Measurements from ENCODE around the gene EHD4.

EHD4 gene

GRCh38 chr15:41918506-41919126 is 53.7 kb downstream of the EHD4 start:
- Histone ChIP-seq H3K4me2 (ENCODE audit: low read length) (no peak overlapping the region), H3K36me3 (ENCODE audit: control insufficient read depth, insufficient read depth, low read length) (no peaks in the 10 kb centered on the region), H3K27ac (no peak overlapping the region), H3K4me3 (ENCODE audit: low read depth, low read length) (no peak overlapping the region), H3K9ac (no peak overlapping the region), H3K27me3 (ENCODE audit: control insufficient read depth, insufficient read depth, low read length) (no peaks in the 10 kb centered on the region), H2AFZ (no peak overlapping the region), H3K79me2 (no peaks in the 10 kb centered on the region), H3K9me3 (ENCODE audit: control insufficient read depth, low read length) (no peaks in the 10 kb centered on the region), H3K4me1 (peaks cover 4% of the 10 kb centered on the region)
- TF ChIP-seq, protein P1, sequence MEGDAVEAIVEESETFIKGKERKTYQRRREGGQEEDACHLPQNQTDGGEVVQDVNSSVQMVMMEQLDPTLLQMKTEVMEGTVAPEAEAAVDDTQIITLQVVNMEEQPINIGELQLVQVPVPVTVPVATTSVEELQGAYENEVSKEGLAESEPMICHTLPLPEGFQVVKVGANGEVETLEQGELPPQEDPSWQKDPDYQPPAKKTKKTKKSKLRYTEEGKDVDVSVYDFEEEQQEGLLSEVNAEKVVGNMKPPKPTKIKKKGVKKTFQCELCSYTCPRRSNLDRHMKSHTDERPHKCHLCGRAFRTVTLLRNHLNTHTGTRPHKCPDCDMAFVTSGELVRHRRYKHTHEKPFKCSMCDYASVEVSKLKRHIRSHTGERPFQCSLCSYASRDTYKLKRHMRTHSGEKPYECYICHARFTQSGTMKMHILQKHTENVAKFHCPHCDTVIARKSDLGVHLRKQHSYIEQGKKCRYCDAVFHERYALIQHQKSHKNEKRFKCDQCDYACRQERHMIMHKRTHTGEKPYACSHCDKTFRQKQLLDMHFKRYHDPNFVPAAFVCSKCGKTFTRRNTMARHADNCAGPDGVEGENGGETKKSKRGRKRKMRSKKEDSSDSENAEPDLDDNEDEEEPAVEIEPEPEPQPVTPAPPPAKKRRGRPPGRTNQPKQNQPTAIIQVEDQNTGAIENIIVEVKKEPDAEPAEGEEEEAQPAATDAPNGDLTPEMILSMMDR (IDR thresholded peaks at IDR 0.05): no peak

- Histone ChIP-seq H2AFZ (no peak overlapping the region), H3K4me1 (peaks cover 4% of the 10 kb centered on the region), H3K79me2 (no peaks in the 10 kb centered on the region), H3K27me3 (ENCODE audit: control insufficient read depth, insufficient read depth, low read length) (no peaks in the 10 kb centered on the region), H3K4me2 (ENCODE audit: low read length) (no peak overlapping the region), H3K27ac (no peak overlapping the region), H3K36me3 (ENCODE audit: control insufficient read depth, insufficient read depth, low read length) (no peaks in the 10 kb centered on the region), H3K9me3 (ENCODE audit: control insufficient read depth, low read length) (no peaks in the 10 kb centered on the region), H3K9ac (no peak overlapping the region), H3K4me3 (ENCODE audit: low read depth, low read length) (no peak overlapping the region)
- TF ChIP-seq, protein P1 (IDR thresholded peaks at IDR 0.05): no peak
These were observed 54.5 kb downstream of the EHD4 start for GRCh38 chr15:41917767-41918430.

GRCh38 chr15:41915255-41915994 is 56.9 kb downstream of the EHD4 start:
- Histone ChIP-seq H3K79me2 (no peaks in the 10 kb centered on the region), H3K36me3 (ENCODE audit: control insufficient read depth, insufficient read depth, low read length) (no peaks in the 10 kb centered on the region), H3K4me3 (ENCODE audit: low read depth, low read length) (no peak overlapping the region), H3K9me3 (ENCODE audit: control insufficient read depth, low read length) (no peaks in the 10 kb centered on the region), H3K27ac (no peak overlapping the region), H2AFZ (no peak overlapping the region), H3K4me1 (peaks cover 4% of the 10 kb centered on the region), H3K27me3 (ENCODE audit: control insufficient read depth, insufficient read depth, low read length) (no peaks in the 10 kb centered on the region), H3K9ac (no peak overlapping the region), H3K4me2 (ENCODE audit: low read length) (no peak overlapping the region)
- TF ChIP-seq, protein P1 (IDR thresholded peaks at IDR 0.05): no peak

DNA sequence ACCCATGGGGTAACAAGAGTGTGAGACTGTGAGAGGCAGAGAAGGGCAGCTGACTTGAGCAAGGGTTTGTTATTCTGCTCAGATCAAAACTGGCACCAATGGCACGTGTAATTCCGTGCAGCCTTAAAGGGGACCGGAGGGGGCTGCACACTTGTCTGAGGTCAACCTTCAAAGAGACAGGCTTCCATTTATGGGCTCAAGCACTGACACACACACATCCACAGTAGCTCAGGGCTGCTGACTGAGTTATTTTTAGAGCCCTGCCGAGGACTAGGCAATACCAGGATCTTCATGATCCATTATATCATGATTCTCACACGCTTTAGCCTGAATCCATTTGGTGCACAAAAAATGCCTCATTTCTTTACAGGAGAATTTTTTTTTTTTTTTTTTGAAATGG is 57.9 kb downstream of the EHD4 start:
- Histone ChIP-seq H3K4me1 (peaks cover 4% of the 10 kb centered on the region), H3K9ac (no peak overlapping the region), H3K4me2 (ENCODE audit: low read length) (no peak overlapping the region), H3K27me3 (ENCODE audit: control insufficient read depth, insufficient read depth, low read length) (no peaks in the 10 kb centered on the region), H3K9me3 (ENCODE audit: control insufficient read depth, low read length) (no peaks in the 10 kb centered on the region), H2AFZ (no peak overlapping the region), H3K36me3 (ENCODE audit: control insufficient read depth, insufficient read depth, low read length) (no peaks in the 10 kb centered on the region), H3K79me2 (no peaks in the 10 kb centered on the region), H3K4me3 (ENCODE audit: low read depth, low read length) (no peak overlapping the region), H3K27ac (no peak overlapping the region)
- TF ChIP-seq, protein P1 (IDR thresholded peaks at IDR 0.05): no peak
